T-helper 17 cell (primary cell): ENCODE results near the gene TEKT2. TPM values are rescaled to one million over a fixed set of nuclear protein-coding genes. Genes with fewer than 3 reads are reported as not detected.

Experiments
- ATAC-seq: fragments of 150-1000 bp; cut with Tn5 transposase; 2 replicates; pipeline ENCODE4 v1.10.0; 2021; ENCODE audit warnings: mild to moderate bottlenecking, moderate library complexity
- DNase-seq, 3 donors: peaks; one replicate each; pipeline versions ENCODE4 v3.0.0 to v3.0.0-alpha.2; 2020 to 2021
- H3K9me3 ChIP-seq: one replicate; pipeline ENCODE4 v1.7.0; 2013; ENCODE audit warnings: low read length, mild to moderate bottlenecking; ENCODE audit not compliant: control insufficient read depth, poor library complexity, severe bottlenecking
- H3K27ac Mint-ChIP-seq: one replicate; pipeline ENCODE4 v1.8.0; 2022; ENCODE audit warnings: mild to moderate bottlenecking, moderate library complexity, mixed read lengths
- H3K27me3 Mint-ChIP-seq: one replicate; pipeline ENCODE4 v1.8.0; 2022; ENCODE audit warnings: mixed read lengths
- H3K36me3 Mint-ChIP-seq: one replicate; pipeline ENCODE4 v1.8.0; 2022; ENCODE audit warnings: low read depth, mixed read lengths
- H3K4me1 Mint-ChIP-seq: one replicate; pipeline ENCODE4 v1.8.0; 2022; ENCODE audit warnings: mild to moderate bottlenecking, mixed read lengths
- H3K4me3 Mint-ChIP-seq: one replicate; pipeline ENCODE4 v1.8.0; 2022; ENCODE audit warnings: mild to moderate bottlenecking, moderate library complexity, mixed read lengths
- total RNA-seq, 4 donors: library from RNA in 2 of 4; stranded (reverse) in 2 of 4; gene quantifications; one replicate each; pipeline ENCODE4 v1.2.3 and lab custom pipeline; 2022 to 2026

The TEKT2 gene
- under 1 TPM; 0.29 to 0.30 TPM for total RNA-seq
- 0 to 0.15 reads per million in 2 donors for total RNA-seq (lab: John Stamatoyannopoulos, UW)

- Mint-ChIP-seq H3K36me3 (no peaks in the 10 kb centered on the region), H3K27ac (no peak within 1 kb of the TSS), H3K4me3 (peak within 1 kb of the TSS; percentile 28), H3K4me1 (peaks cover 6% of the 10 kb centered on the region), H3K27me3 (peaks cover 29% of the 10 kb centered on the region)
- no peak for DNase-seq
- H3K9me3 ChIP-seq, result no peaks in the 10 kb centered on the region
- ATAC-seq, result no peak
Observed at GRCh38 chr1:36083635-36084496, at the start of gene TEKT2. Gene TEKT2, plus strand, starts transcription at chr1:36084094. Its CDS starts 828 bp downstream, at chr1:36084922.

GRCh38 chr1:36034692-36035091 is 49.2 kb upstream of the TEKT2 start:
- ATAC-seq, result no peak
- Mint-ChIP-seq H3K27ac (no peak overlapping the region), H3K36me3 (peaks cover 13% of the 10 kb centered on the region)

GRCh38 chr1:36035154-36035553 is 48.7 kb upstream of the TEKT2 start:
- Mint-ChIP-seq H3K27me3 (no peaks in the 10 kb centered on the region), H3K4me1 (no peaks in the 10 kb centered on the region), H3K4me3 (no peak overlapping the region), H3K36me3 (peaks cover 13% of the 10 kb centered on the region), H3K27ac (no peak overlapping the region)
- H3K9me3 ChIP-seq, result no peaks in the 10 kb centered on the region
- DNase-seq (no peak), ATAC-seq (no peak)

More at GRCh38 chr1:36034692-36035091, 49.2 kb upstream of the TEKT2 start:
- no peaks in the 10 kb centered on the region for H3K27me3 Mint-ChIP-seq
- H3K9me3 ChIP-seq, result no peaks in the 10 kb centered on the region
- H3K4me3 Mint-ChIP-seq, result no peak overlapping the region
- DNase-seq, result no peak
- H3K4me1 Mint-ChIP-seq, result no peaks in the 10 kb centered on the region

GRCh38 chr1:36040238-36040637 is 43.7 kb upstream of the TEKT2 start:
- H3K9me3 ChIP-seq, result no peaks in the 10 kb centered on the region
- Mint-ChIP-seq H3K27me3 (no peaks in the 10 kb centered on the region), H3K27ac (no peak overlapping the region), H3K36me3 (peaks cover 5% of the 10 kb centered on the region), H3K4me3 (no peak overlapping the region), H3K4me1 (no peaks in the 10 kb centered on the region)
- no peak for DNase-seq
- ATAC-seq, result no peak

GRCh38 chr1:36051821-36052220 is 32.1 kb upstream of the TEKT2 start:
- H3K9me3 ChIP-seq, result no peaks in the 10 kb centered on the region
- H3K4me1 Mint-ChIP-seq, result no peaks in the 10 kb centered on the region
- H3K36me3 Mint-ChIP-seq, result peaks cover 2% of the 10 kb centered on the region
- ATAC-seq (no peak), DNase-seq (no peak)
- H3K27ac Mint-ChIP-seq, result no peak overlapping the region
- H3K27me3 Mint-ChIP-seq, result no peaks in the 10 kb centered on the region
- H3K4me3 Mint-ChIP-seq, result no peak overlapping the region

GRCh38 chr1:36053978-36054377 is 29.9 kb upstream of the TEKT2 start:
- DNase-seq (no peak), ATAC-seq (no peak)
- no peak overlapping the region for H3K27ac Mint-ChIP-seq
- H3K4me1 Mint-ChIP-seq, result no peaks in the 10 kb centered on the region
- no peak overlapping the region for H3K4me3 Mint-ChIP-seq
- no peaks in the 10 kb centered on the region for H3K27me3 Mint-ChIP-seq
- H3K36me3 Mint-ChIP-seq, result peaks cover under 1% of the 10 kb centered on the region
- no peaks in the 10 kb centered on the region for H3K9me3 ChIP-seq

- Mint-ChIP-seq H3K4me3 (no peak overlapping the region), H3K27me3 (no peaks in the 10 kb centered on the region), H3K27ac (no peak overlapping the region), H3K4me1 (no peaks in the 10 kb centered on the region), H3K36me3 (no peaks in the 10 kb centered on the region)
- DNase-seq (no peak), ATAC-seq (no peak)
- no peaks in the 10 kb centered on the region for H3K9me3 ChIP-seq
Observed at GRCh38 chr1:36055706-36056105, 28.2 kb upstream of the TEKT2 start.

GRCh38 chr1:36062315-36062714 is 21.6 kb upstream of the TEKT2 start:
- ATAC-seq (no peak), DNase-seq (no peak)
- no peak overlapping the region for H3K4me3 Mint-ChIP-seq
- H3K9me3 ChIP-seq, result no peaks in the 10 kb centered on the region
- H3K36me3 Mint-ChIP-seq, result no peaks in the 10 kb centered on the region
- H3K27me3 Mint-ChIP-seq, result no peaks in the 10 kb centered on the region
- no peaks in the 10 kb centered on the region for H3K4me1 Mint-ChIP-seq
- H3K27ac Mint-ChIP-seq, result no peak overlapping the region

GRCh38 chr1:36067871-36068270 is 16.0 kb upstream of the TEKT2 start:
- Mint-ChIP-seq H3K27ac (no peak overlapping the region), H3K4me3 (no peak overlapping the region), H3K27me3 (no peaks in the 10 kb centered on the region), H3K4me1 (no peaks in the 10 kb centered on the region), H3K36me3 (no peaks in the 10 kb centered on the region)
- H3K9me3 ChIP-seq, result no peaks in the 10 kb centered on the region
- DNase-seq (no peak), ATAC-seq (no peak)

- H3K9me3 ChIP-seq, result no peaks in the 10 kb centered on the region
- Mint-ChIP-seq H3K27ac (no peak overlapping the region), H3K4me1 (no peaks in the 10 kb centered on the region), H3K4me3 (no peak overlapping the region), H3K27me3 (no peaks in the 10 kb centered on the region), H3K36me3 (no peaks in the 10 kb centered on the region)
- DNase-seq (no peak), ATAC-seq (no peak)
Observed at GRCh38 chr1:36068866-36069265, 15.0 kb upstream of the TEKT2 start.

- Mint-ChIP-seq H3K4me1 (no peaks in the 10 kb centered on the region), H3K27me3 (no peaks in the 10 kb centered on the region), H3K36me3 (no peaks in the 10 kb centered on the region), H3K27ac (no peak overlapping the region), H3K4me3 (no peak overlapping the region)
- DNase-seq, result no peak
- no peaks in the 10 kb centered on the region for H3K9me3 ChIP-seq
- ATAC-seq, result no peak
Observed at GRCh38 chr1:36070349-36070748, 13.5 kb upstream of the TEKT2 start.

- no peaks in the 10 kb centered on the region for H3K36me3 Mint-ChIP-seq
- no peak overlapping the region for H3K4me3 Mint-ChIP-seq
- ATAC-seq (no peak), DNase-seq (no peak)
- no peaks in the 10 kb centered on the region for H3K4me1 Mint-ChIP-seq
- peaks cover 4% of the 10 kb centered on the region for H3K27me3 Mint-ChIP-seq
- no peaks in the 10 kb centered on the region for H3K9me3 ChIP-seq
- no peak overlapping the region for H3K27ac Mint-ChIP-seq
Observed at GRCh38 chr1:36076979-36077573, 6.8 kb upstream of the TEKT2 start.

GRCh38 chr1:36080236-36080635 is 3.7 kb upstream of the TEKT2 start:
- no peak for ATAC-seq
- H3K27ac Mint-ChIP-seq, result no peak overlapping the region
- H3K4me3 Mint-ChIP-seq, result no peak overlapping the region
- H3K4me1 Mint-ChIP-seq, result peaks cover 2% of the 10 kb centered on the region
- H3K36me3 Mint-ChIP-seq, result no peaks in the 10 kb centered on the region
- H3K9me3 ChIP-seq, result no peaks in the 10 kb centered on the region
- peaks cover 15% of the 10 kb centered on the region for H3K27me3 Mint-ChIP-seq
- DNase-seq, result no peak

GRCh38 chr1:36080801-36081200 is 3.1 kb upstream of the TEKT2 start:
- Mint-ChIP-seq H3K36me3 (no peaks in the 10 kb centered on the region), H3K4me1 (peaks cover 2% of the 10 kb centered on the region), H3K4me3 (no peak overlapping the region), H3K27me3 (peaks cover 18% of the 10 kb centered on the region), H3K27ac (no peak overlapping the region)
- ATAC-seq, result no peak
- no peak for DNase-seq
- no peaks in the 10 kb centered on the region for H3K9me3 ChIP-seq
